Erythroblast (primary cell): Measurements from ENCODE around the gene FREM2.

Experiments used
- GATA1 ChIP-seq: IDR thresholded peaks from 2 replicates; pipeline ENCODE4 v1.6.1; 2011; ENCODE audit warnings: low read depth, mild to moderate bottlenecking, control low read depth, low read length, moderate library complexity
- POLR2A ChIP-seq: IDR thresholded peaks from 2 replicates; pipeline ENCODE4 v1.6.1; 2011; ENCODE audit warnings: mild to moderate bottlenecking, low read length

GRCh38 chr13:38785490-38785889 lies 98.6 kb downstream of the FREM2 start:
- TF ChIP-seq POLR2A (no peak), GATA1 (no peak)
